LoVo (cell line): ENCODE data around the gene SPAG4.
A peak's percentile ranks its signal among the peaks of the same experiment; 100 is the strongest.

Experiments used
- DNase-seq: peaks from one replicate; pipeline ENCODE4 v3.0.0-alpha.2; 2016; ENCODE audit warnings: low spot score

Gene SPAG4

GRCh38 chr20:35600176-35600992 lies 15.2 kb upstream of the SPAG4 start:
- no peak for DNase-seq

GRCh38 chr20:35600993-35601973 lies 14.3 kb upstream of the SPAG4 start:
- DNase-seq: no peak

GRCh38 chr20:35601990-35602389 lies 13.6 kb upstream of the SPAG4 start:
- DNase-seq: no peak

- DNase-seq: no peak
Observed at GRCh38 chr20:35602851-35603495, 12.7 kb upstream of the SPAG4 start.

GRCh38 chr20:35603695-35604448 lies 11.8 kb upstream of the SPAG4 start:
- no peak for DNase-seq

- no peak for DNase-seq
Observed at GRCh38 chr20:35604449-35604747, 11.2 kb upstream of the SPAG4 start.

- DNase-seq: no peak
Observed at GRCh38 chr20:35606127-35606526, 9.5 kb upstream of the SPAG4 start.

- peak; percentile 14 for DNase-seq
Observed at GRCh38 chr20:35607003-35607735, 8.5 kb upstream of the SPAG4 start.

- DNase-seq: no peak
Observed at GRCh38 chr20:35610833-35611427, 4.7 kb upstream of the SPAG4 start.

- DNase-seq: no peak
Observed at GRCh38 chr20:35611482-35611881, 4.1 kb upstream of the SPAG4 start.

- DNase-seq: peak; percentile 25
Observed at GRCh38 chr20:35616465-35617396, 1.1 kb downstream of the SPAG4 start.

- DNase-seq: no peak
Observed at GRCh38 chr20:35617397-35618262, 2.0 kb downstream of the SPAG4 start.

GRCh38 chr20:35618263-35619131 lies 2.9 kb downstream of the SPAG4 start:
- no peak for DNase-seq

GRCh38 chr20:35619196-35620095 lies 3.8 kb downstream of the SPAG4 start:
- DNase-seq: peak; percentile 88

- no peak for DNase-seq
Observed at GRCh38 chr20:35620818-35621559, 5.4 kb downstream of the SPAG4 start.

GRCh38 chr20:35621560-35621946 lies 5.9 kb downstream of the SPAG4 start:
- no peak for DNase-seq
